ENCODE data around the gene A2ML1.
"Not testable (repeated sequence)": the region's sequence is repeated elsewhere in the genome, so short reads cannot be mapped to it uniquely, and the experiment has no call there.

Gene A2ML1

GRCh38 chr12:8822298-8822697 lies at the start of gene A2ML1:
A2ML1 (plus strand) TSS chr12:8822621; CDS start chr12:8822652, 31 bp downstream.
- peak; percentile 66 for DNase-seq

- DNase-seq, result no peak
Measured at GRCh38 chr12:8773461-8773860, 49.0 kb upstream of the A2ML1 start.

DNA sequence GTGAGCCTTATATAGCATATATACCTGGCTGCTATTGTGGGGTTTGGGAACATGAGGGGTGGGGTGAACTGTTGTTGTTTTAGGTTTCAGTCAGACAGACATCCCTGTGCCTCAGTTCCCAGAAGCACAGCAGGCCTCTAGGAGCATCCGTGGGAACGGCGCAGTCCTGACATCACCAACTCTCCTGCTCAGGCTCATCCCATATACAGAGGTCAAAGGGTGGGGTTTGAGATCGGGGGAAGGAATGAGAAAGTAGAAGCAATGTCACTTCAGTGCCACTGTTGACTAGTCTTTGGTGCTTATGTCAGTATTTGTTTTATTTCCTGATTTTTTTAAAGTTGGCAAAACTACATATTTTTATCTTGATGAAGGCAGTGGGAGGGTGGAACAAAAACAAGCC lies 43.1 kb upstream of the A2ML1 start:
- DNase-seq, result no peak

DNA sequence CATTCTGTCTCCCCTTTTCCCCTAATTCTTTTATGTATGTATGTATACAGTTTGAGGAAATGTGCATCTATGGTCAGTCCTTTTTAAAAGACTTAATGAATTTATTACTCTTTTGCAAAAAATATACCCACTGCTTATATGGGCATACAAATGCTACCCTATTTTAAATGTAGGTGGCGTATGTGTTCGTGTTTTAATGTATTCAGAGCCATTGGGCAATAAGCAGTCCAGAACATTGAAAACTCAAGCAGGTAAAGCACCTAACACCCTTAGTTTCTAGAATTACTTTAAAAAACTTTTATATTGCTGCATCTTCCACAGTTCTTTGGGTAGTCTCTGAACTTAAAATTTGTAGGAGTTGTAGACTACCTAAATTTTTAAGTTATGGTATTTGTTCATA lies 42.6 kb upstream of the A2ML1 start:
- no peak for DNase-seq

GRCh38 chr12:8780389-8780788 lies 42.0 kb upstream of the A2ML1 start:
- DNase-seq, result peak; percentile 68

DNA sequence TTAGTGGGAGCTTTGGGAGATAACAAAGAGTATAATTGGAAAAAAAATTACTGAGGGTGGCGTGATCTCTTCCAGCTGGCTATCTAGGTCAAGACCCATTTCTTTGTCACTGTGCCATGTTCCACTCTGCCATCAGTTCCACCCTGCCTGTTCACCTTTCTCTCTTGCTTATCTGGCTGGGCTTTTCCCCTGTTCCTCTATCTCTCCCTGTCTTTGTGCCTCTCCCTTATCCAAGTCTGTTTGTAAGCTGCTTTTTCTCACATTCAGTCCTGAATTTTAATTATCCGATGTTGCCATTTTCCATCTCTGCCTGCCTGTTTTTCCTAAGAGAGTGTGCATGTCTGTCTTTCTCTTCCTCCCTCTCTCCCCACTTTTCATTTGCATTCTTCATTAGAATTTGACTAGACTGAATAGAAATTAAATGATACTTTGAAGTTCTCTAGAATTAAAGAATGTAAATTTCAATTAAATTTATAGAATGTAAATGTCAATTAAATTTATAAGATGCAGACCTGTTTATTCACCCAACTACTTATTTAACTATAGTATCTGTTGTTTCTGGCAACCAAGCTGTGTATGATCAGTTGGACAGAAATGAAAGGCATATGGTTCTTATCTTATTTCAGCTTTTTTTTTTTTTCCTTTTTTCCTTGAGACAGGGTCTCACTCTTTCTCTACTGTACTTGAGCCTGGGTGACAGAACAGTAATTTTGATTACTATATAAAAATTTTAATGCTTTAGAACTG lies 40.9 kb upstream of the A2ML1 start:
- no peak for DNase-seq

GRCh38 chr12:8784290-8784888 lies 38.0 kb upstream of the A2ML1 start:
- no peak for DNase-seq

GRCh38 chr12:8785499-8785898 lies 36.9 kb upstream of the A2ML1 start:
- DNase-seq, result no peak

GRCh38 chr12:8787206-8787605 lies 35.2 kb upstream of the A2ML1 start:
- DNase-seq, result not testable (repeated sequence)

- DNase-seq, result peak; percentile 64
Measured at GRCh38 chr12:8788706-8789105, 33.7 kb upstream of the A2ML1 start.

GRCh38 chr12:8789341-8790013 lies 32.9 kb upstream of the A2ML1 start:
- DNase-seq, result not testable (repeated sequence)

DNA sequence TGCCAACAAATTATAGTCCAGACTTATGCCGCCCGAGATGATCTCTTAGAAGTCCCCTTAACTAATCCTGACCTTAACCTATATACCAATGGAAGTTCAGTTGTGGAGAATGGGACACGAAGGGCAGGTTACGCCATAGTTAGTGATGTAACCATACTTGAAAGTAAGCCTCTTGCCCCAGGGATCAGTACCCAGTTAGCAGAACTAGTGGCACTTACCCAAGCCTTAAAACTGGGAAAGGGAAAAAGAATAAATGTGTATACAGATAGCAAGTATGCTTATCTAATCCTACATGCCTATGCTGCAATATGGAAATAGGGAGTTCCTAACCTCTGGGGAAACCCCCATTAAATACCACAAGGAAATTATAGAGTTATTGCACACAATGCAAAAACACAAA lies 29.2 kb upstream of the A2ML1 start:
- DNase-seq, result not testable (repeated sequence)

GRCh38 chr12:8794611-8795010 lies 27.8 kb upstream of the A2ML1 start:
- DNase-seq, result not testable (repeated sequence)

DNA sequence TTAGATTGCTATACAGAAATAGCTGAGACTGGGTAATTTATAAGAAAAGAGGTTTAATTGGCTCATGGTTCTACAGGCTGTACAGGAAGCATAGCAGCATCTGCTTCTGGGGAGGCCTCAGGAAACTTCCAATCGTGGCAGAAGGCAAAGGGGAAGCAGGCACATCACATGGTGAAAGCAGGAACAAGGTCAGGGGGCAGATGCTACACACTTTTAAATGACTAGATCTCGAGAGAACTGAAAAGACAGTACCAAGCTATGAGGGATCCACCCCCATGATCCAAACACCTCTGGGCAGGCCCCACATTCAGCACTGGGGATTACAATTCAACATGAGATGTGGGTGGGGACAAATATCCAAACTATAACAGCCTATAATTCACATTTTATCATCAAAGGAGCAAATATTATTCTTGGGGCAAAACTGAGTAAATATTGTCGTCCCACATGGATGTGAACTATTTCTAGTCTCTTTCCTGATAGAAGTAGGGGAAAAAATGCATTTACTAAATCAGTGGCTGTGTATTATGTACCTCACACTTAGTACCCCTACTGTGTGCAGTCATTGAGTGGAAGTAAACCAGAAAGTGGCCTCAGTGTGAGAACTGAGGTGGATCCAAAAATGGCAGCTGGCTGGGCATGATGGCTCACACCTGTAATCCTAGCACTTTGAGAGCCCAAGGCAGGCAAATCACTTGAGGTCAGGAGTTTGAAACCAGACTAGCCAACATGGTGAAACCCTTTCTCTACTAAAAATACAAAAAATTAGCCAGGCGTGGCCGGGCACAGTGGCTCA lies 25.4 kb upstream of the A2ML1 start:
- no peak for DNase-seq

DNA sequence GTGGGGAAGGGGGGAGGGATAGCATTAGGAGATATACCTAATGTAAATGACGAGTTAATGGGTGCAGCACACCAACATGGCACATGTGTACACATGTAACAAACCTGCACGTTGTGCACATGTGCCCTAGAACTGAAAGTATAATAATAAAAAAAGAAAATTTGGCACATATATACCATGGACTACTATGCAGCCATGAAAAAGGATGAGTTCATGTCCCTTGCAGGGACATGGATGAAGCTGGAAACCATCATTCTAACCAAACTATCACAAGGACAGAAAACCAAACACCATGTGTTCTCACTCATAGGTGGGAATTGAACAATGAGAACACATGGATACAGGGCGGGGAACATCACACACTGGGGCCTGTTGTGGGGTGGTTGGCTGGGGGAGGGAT lies 21.2 kb upstream of the A2ML1 start:
- not testable (repeated sequence) for DNase-seq

DNA sequence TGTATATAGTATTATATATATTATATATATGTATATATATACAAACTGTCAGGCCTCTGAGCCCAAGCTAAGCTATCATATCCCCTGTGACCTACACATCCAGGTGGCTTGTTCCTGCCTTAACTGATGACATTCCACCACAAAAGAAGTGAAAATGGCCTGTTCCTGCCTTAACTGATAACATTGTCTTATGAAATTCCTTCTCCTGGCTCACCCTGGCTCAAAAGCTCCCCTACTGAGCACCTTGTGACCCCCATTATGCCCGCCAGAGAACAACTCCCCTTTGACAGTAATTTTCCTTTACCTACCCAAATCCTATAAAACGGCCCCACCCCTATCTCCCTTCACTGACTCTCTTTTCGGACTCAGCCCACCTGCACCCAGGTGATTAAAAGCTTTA lies 17.6 kb upstream of the A2ML1 start:
- DNase-seq, result peak; percentile 11

- DNase-seq, result peak; percentile 23
Measured at GRCh38 chr12:8805487-8805886, 16.9 kb upstream of the A2ML1 start.

- DNase-seq, result peak; percentile 69
Measured at GRCh38 chr12:8807084-8807483, 15.3 kb upstream of the A2ML1 start.

DNA sequence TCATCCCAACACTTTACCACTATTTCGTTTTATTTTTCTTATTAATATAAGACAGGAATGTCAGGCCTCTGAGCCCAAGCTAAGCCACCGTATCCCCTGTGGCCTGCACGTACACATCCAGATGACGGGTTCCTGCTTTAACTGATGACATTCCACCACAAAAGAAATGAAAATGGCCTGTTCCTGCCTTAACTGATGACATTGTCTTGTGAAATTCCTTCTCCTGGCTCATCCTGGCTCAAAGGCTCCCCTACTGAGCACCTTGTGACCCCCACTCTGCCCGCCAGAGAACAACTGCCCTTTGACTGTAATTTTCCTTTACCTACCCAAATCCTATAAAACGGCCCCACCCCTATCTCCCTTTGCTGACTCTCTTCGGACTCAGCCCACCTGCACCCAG lies 12.3 kb upstream of the A2ML1 start:
- DNase-seq, result peak; percentile 37

DNA sequence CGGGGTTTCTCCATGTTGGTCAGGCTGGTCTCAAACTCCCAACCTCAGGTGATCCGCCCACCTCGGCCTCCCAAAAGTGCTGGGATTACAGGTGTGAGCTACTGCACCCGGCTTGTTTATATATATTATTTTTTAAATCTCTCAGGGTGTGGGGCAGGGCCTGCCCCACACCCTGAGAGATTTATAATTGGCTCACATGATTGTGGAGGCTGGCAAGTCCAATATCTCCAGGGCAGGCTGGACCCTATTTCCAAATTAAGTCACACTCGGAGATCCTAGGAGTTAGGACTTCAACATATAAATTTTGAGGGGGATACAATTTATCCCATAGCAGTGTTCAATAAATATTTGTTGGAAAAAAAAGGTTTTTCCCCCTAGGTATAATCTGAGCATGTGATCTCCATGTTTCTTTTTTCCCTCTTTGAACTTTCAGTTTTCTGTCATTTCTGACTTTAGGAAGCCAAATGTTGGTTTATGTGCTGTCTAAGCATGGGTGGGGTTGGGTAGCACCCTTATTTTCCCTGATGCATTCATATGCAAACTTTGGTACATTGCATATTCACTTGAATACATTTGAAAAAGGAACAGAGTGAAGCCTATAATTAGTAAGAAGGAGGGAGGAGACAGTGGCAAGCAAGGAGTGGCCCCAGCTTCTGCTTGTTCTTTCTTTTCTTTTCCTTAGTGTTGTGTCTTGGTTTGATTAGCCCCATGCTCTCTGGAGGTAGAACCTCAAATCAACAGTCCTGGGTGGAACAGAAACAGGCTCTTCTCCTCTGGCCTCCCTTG lies 8.7 kb upstream of the A2ML1 start:
- peak; percentile 44 for DNase-seq

DNA sequence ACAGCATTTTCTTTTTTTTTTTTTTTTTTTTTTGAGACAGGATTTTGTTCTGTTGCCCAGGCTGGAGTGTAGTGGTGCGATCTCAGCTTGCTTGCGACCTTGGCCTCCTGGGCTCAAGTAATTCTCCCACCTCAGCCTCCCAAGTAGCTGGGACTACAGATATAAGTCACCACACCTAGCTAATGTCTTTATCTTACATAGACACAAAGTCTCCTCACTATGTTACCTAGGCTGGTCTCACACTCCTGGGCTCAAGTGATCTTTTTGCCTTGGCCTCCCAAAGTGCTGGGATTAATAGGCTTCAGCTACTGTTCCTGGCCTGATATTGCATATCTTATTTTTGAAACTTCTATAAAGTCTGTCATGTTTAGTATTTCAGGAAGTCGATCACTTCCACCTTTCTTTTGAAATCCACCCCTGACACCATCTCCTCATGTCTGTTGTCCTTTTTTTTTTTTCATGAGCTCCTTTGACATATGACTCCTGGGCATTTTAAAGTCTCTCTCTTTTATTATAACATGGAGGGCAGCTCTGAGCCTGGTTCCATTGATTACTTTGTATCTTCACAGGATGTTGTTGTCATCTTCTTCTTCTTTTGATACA lies 5.9 kb upstream of the A2ML1 start:
- DNase-seq, result peak; percentile 25

GRCh38 chr12:8817856-8818255 lies 4.6 kb upstream of the A2ML1 start:
- peak; percentile 51 for DNase-seq

Data from islet precursor cell (in vitro differentiated cells).